NCI-H146 (cell line): Measurements from ENCODE around the gene COX7C.
"Not testable (repeated sequence)": the region's sequence is repeated elsewhere in the genome, so short reads cannot be mapped to it uniquely, and the experiment has no call there.

ENCODE experiments used
- DNase-seq: peaks from one replicate; lab custom pipeline; 2025; lab: John Stamatoyannopoulos, UW

Gene COX7C, protein sequence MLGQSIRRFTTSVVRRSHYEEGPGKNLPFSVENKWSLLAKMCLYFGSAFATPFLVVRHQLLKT

DNA sequence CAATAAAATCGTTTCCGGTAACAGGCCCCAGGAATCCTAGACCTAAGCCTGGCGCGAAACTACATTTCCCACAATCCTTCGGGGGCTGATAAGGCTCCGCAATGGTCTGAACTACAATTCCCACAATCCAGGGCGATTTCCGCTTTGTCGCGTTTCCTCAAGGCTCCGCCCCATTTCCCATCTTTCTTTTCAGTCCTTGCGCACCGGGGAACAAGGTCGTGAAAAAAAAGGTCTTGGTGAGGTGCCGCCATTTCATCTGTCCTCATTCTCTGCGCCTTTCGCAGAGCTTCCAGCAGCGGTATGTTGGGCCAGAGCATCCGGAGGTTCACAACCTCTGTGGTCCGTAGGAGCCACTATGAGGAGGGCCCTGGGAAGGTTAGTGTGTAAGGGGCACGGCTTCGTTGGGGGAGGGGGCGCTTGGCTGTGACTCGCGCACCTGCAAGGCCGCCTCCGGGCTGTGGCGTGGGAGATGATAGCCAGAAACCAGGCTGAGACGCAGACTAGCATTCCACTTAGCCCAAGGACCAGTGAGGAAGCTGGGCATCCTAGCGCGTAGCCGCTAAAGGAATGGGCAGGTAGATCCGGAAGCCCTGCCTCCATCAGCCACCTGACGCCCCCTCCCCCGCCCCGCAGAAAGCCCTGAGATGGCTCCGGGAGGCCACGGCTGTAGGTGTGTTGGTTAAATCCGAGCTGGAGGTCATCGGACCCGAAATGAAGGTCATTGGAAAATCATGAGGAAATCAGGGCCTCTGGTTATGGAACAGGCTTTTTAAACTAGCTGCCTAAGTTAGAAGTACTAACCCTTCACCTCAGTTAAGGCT, at the start of gene COX7C:
TSS of gene COX7C (plus strand) at position 186 of the 821 bp plus-strand sequence. CDS start at position 301, 115 bp downstream.
- DNase-seq: peak; percentile 94

DNA sequence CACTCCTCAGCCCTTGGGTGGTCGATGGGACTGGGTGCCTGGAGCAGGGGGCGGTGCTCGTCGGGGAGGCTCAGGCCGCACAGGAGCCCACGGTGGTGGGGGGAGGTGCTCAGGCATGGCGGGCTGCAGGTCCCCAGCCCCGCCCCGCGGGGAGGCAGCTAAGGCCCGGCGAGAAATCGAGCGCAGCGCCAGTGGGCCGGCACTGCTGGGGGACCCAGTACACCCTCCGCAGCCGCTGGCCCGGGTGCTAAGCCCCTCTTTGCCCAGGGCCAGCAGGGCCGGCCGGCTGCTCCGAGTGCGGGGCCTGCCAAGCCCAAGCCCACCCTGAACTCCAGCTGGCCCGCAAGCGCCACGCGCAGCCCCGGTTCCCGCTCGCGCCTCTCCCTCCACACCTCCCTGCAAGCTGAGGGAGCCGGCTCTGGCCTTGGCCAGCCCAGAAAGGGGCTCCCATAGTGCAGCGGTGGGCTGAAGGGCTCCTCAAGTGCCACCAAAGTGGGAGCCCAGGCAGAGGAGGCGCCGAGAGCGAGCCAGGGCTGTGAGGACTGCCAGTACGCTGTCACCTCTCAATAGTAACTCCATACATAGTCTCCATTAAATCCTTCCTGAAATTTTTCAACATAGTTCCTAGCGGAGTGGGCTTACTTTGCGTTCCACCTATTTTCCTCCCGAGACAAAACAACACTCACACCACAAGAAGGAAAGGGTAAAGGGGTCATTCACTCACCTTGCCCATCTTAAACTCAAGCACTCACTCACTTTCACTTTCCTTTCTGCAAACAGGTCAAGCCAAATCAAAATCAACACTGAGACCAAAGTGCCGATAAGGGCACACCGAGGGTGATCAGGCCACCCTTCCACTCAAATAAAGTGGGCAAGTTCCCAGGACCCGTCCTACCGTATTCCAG, 48.0 kb upstream of the COX7C start:
- DNase-seq: peak; percentile 4

DNA sequence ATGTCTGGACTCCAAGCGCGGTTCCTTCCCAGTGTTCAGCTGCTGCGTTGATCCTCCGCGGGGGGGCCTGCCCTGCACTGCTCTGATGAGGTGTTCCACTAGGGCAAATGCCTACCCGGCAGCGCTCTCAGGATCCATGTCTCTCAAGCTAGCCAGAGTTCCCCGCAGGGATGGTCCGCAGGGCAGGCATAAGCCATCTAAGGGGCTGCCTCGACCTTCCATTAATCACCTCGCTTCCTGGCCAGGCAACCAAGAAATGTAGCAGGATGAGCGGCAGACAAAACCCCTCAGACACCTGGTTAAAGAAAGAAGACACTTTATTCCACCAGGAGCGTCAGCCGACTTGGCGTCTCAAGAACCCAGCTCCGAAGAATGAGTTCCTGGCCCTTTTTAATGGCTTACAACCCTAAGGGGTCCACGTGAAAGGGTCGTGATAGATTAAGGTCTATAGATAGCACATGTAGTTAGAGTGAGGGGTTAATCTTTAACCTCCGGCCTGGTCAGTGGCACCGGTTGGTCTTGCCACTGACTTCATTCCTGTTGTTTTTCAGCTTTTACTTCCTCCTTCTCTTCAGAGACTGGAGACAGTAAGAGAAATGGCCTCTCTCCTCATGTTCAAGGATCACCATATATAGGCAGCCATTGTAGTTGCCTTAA, 47.2 kb upstream of the COX7C start:
- DNase-seq: peak; percentile 59

DNA sequence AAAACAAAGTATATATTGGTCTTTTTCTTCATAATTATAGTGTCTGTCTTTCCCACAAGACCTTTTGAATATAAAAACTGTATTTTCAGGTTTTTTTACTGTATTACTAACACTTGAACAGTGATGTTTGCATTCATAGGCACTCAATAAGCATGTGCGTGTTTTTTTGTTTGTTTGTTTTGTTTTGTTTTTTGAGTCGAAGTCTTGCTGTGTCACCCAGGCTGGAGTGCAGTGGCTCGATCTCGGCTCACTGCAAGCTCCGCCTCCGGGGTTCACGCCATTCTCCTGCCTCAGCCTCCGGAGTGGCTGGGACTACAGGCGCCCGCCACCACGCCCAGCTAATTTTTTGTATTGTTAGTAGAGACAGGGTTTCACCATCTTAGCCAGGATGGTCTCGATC, 46.6 kb upstream of the COX7C start:
- DNase-seq: not testable (repeated sequence)

DNA sequence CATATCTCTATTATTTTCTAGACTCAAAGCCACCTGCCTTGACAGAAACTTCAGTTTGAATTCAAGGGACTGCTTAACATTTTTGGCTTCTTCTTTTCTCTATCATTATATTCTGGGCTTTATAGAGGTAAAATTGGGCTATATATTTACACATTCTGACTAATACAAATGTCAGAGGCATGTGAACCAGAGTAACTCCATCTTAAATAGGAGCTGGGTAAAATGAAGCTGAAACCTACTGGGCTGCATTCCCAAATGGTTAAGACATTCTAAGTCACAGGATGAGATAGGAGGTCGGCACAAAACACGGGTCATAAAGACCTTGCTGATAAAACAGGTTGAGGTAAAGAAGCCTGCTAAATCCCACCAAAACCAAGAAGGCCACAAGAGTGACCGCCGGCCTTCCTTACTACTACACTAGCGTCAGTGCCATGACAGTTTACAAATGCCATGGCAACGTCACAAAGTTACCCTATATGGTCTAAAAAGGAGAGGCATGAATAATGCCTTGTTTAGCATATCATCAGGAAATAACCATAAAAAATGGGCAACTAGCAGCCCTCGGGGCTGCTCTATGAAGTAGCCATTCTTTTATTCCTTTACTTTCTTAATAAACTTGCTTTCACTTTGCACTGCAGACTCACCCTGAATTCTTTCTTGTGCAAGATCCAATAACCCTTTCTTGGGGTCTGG, 44.8 kb upstream of the COX7C start:
- DNase-seq: no peak

DNA sequence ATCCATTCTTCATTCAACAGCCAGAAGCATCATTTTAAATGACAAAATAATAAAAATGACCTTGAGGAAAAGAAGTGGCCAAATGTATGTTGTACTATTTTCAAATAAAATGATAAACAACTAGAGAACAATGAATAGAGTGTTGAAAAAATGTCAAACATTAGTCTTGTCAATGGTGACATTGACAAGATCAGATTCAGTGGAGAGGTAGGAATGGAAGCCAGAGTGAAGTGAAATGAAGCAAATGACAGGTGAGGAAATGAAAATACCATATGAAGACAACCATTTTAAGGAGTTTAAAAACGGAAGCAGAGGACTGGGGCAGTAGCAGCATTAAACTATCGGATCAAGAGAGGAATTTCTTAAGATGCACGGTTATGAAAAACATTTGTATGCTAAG, 38.2 kb upstream of the COX7C start:
- no peak for DNase-seq

DNA sequence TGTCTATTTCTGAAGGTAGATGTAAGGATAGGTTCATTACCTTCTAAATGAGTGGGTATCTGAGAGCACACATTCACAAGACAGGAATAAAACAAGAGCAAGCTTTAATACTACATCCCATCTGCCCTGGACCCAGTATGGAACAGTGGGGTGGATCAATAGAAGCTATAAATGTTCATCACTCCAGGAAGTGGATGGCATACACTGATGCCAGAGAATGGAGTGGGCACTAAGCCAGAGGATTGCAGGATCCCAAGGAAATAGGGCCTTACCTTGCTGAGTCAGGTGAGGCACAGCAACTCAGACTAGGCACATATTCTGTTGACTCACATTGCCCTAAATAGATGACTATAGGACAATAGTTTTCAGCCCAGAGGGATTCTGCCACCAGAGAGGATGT, 21.3 kb upstream of the COX7C start:
- DNase-seq: no peak

DNA sequence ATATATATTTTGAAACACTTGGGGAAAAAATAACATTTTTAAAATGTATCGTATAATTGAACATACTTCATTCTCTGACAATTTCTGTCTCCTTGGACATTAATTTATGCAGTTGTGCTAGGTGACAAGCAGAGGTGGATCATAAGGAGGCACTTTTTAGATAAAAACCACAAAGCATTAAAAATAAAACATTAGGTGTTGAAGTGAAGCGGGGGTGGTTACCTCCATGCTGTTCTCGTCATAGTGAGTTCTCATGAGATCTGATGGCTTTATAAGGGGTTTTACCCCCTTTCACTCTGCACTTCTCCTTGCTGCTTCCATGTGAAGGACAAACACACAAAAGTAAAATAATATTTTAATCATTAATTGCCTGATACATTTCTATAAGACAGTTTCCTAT, 11.9 kb upstream of the COX7C start:
- DNase-seq: no peak

DNA sequence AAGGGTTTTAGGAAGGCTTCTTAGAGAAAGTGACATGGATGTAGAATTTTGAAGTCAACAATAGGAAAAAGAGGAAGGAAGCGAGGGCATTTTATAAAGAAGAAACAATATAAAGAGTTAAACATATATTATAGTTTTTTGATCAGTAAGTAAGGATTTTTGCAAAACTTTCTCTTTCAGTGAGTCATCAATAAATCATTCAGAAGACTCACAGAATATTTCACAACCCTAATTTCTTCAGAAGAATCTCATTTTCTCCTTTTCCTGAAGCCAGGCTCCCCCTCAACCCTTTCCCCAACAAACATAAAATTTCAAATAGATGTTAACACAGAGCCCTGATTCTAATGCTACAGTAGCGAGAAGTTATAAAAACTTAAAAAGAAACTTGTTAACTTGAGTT, 4.3 kb upstream of the COX7C start:
- DNase-seq: no peak

DNA sequence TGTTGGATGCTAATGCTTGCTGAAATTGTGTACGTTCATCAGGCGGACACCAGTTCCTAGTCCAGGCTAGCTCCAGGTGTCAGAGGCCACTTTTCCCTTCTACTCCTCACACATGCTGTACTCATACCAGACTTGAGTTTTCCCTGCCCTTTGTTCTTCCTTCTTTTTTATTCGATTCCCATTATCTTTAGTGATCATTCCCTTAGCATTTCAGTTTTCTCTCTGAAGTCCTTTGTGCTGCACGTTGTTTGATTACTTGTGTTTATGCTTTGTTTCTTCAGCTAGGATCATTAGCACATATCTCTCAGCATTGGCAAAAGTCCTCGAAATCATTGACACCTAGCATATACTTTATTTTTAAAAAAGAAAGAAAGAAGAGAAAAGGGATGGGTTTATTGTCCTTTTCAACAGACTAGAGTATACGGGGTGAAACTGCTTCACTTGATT, 409 bp upstream of the COX7C start:
- no peak for DNase-seq

DNA sequence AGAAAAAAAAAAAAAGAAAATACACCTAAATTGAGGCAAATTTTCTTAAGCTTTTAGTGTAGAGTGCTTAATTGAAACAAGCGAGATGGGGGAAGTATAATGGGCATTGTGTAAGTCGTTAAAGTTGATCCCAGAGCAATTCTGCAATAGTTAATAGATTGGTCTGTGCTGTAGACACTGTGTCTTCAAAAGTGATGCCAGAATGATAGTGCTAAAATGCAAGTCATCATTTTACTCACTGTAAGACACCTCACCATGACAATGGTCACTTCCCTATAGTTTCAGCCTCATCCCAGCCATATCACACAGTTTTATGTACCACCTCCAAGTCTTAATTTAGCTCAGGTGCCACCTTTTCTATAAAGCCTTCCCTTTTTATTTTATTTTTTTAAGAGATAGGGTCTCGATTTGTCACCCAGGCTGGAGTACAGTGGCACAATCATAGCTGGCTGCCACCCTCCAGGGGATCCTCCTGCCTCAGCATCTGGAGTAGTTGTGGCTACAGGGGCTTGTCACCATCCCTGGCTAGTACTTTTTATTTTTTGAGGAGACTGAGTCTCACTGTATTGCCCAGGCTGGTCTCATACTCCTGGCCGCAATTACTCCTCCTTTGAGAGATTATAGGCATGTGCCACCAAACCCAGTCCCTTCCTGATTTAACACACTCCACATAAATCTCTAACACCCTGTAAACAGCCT, 6.2 kb downstream of the COX7C start:
- no peak for DNase-seq

DNA sequence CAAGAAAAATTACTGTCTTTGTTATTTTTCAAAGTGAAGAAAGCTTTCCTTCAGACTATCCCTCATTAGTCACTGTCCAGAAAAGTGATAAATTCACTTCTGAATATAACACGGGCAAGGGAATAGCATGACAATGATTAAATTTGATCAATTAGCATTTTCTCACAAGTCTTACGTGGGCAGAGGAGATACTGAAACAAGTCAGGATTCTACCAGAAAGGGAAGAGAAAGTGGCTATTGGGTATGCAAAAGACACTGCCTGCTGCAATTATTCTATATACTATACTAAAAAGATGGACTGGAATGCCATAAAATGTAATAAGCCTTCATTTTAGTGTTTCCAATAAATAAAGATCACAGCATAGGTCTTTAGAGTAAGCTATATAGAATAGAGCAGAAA, 7.4 kb downstream of the COX7C start:
- DNase-seq: no peak

DNA sequence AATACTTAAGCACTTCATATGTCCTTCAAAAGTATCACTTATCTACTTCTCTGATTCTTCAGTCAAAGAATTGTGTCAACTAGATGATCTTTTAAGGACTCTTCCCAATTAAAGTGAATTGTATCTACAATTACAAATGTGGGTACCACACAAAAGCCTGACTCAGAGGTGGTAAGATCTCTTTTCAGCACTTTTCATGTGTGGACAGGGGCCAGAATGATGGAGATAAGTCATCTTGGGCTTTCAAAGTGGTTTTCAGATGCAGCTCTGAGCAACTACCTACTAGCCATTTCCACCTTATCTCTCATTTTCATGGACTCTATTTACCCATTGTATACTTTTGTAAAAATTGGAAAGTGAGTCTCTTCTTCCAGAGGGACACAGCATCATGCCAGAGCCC, 8.4 kb downstream of the COX7C start:
- no peak for DNase-seq

DNA sequence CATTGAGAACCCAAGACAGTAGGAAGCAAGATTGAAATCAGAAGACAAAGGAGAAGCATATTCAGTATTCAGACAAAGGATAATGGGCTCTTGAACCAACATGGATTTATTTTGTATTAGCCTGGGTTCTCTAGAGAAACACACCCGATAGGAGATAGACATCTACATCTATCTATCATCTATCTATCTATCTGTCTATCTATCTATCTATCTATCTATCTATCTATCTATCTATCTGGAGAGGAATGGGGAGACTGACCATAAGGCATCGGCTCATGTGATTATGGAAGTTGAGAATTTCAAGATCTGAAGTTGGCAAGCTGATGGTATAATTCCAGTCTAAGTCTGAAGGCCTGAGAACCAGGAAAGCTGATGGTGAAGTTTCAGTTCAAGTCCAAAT, 13.4 kb downstream of the COX7C start:
- no peak for DNase-seq

DNA sequence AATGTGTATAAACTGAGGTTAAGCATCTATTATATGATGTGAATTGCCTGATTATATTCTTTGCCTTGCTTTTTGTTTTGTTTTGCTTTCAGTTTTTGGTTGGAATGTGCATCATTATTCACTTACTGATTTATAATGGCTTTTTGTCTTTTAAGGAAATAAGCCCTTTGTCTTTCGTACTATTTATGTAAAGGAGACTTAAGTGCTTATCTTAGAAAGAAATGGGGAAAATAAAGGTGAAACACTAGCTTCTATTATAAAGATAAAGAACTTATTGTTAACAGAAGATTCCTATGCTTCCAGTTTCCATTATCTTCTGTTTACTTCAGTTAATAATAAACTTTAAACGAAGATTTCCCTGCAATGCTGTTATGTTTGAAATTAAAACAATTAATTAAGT, 23.3 kb downstream of the COX7C start:
- DNase-seq: no peak

DNA sequence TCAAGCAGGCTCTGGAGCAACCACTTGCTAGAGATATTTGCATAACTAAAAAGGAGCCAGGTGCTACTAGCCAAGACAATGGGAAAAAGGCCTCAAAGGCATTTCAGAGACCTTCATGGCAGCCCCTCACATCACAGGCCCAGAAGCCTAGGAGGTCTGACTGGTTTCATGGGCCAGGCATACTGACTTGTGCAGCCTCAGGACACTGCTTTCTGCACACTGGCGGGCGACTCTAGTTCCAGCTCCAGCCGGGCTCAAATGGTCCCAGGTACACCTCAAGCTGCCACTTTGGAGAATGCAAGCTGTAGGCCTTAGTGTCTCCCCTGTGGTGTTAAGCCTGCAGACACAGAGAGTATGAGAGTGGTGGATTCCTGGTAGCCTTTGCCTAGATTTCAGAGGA, 27.1 kb downstream of the COX7C start:
- DNase-seq: no peak

DNA sequence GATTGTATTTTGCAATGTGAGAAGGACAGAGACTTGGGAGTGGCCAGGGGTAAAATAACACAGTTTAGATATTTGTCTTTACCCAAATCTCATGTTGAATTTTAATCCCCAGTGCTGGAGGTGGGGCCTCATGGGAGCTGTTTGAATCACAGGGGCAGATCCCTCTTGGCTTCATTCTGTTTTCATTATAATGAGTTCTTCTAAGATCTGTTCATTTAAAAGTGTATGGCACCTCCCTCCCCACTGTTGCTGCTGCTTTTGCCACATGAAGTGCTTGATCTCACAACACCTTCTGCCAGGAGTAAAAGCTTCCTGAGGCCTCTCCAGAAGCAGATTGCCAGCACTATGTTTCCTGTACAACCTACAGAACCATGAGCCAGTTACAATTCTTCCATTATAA, 28.1 kb downstream of the COX7C start:
- DNase-seq: no peak

DNA sequence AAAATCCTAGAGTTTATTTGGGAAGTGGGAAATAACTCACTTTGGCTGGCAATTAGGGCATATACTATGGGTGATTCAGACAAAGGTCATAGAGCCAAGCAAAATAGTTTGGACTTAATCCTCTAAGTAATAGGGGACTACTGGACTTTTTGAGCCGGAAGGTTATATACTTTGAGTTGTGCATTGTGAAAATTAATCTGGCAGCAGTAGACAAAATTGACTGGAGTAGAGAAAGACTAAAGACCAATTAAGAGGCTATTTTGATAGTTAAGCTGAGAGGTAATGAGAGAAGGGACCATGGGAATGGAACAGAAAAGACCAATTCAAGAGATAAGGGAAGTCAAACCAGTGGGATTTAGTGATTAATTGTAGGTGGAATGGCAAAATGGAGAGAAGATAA, 28.9 kb downstream of the COX7C start:
- no peak for DNase-seq

DNA sequence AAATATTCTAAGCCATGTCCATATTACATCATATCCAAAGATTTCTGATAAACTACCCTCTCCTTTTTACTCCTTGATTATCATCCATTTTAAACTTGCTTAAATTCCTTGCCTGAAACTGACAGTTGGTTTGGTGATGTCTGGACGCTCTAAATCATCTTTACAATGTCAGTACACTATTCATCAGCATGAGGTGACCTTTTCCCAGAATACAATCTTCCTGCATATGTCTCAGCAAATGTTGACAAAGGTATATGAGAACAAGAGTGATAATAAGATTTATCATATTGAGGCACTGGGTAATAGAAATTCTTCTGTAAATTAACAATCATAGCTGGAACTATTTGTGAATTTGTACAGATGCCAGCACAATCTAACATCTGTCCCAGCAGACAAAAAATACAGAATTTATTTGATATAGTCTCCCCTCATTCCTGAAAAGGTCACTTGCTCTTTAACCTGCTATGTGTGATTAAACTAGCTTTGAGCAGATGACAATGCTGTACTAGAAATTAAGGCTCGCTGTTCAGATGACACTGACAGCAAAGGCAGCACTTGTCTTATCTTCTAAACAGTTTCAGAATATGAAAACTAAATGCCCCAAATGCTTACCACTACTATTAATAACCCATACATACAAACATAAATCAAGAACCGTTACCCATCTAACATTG, 32.2 kb downstream of the COX7C start:
- DNase-seq: no peak

DNA sequence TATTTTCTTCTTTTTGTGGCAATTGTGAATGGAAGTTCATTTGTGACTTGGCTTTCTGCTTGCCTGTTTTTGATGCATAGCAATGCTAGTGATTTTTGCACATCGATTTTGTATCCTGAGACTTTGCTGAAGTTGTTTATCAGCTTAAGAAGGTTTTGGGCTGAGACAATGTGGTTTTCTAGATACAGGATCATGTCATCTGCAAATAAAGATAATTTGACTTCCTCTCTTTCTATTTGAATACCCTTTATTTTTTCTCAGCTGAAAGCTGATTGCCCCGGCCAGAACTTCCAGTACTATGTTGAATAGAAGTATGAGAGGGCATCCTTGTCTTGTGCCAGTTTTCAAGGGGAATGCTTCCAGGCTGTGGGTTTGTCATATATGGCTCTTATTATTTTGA, 43.0 kb downstream of the COX7C start:
- not testable (repeated sequence) for DNase-seq

DNA sequence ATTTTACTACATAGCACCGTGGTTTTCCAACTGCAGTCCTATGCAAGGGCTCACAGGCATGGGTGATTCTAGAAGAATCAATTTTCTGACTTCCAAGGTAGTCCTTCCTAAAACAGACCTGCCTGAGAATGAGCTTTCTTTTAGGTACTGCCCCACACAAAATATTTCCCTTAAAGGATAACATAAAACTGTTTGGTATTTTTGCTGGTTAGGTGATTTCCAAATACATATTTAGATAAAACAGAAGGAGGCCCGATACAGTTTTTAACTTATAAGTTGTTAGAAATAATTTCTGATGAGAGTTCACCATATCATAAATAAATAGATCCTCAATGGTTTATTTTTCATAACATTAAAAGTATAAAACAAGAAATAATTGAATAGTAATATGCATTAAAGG, 46.4 kb downstream of the COX7C start:
- no peak for DNase-seq
